ENCODE data around the gene UBL5. TPM values are rescaled to one million over a fixed set of nuclear protein-coding genes. Genes with fewer than 3 reads are reported as not detected.

Gene UBL5
- total RNA-seq, 1 donor from 2014 or later = 97.4 TPM

GRCh38 chr19:9877780-9878510 lies 50.2 kb downstream of the UBL5 start:
- DNase-seq (ENCODE audit: low spot score in 2 of 2) (no peak), FAIRE-seq (no peak)

GRCh38 chr19:9878511-9879196 lies 50.9 kb downstream of the UBL5 start:
- FAIRE-seq (no peak), DNase-seq (ENCODE audit: low spot score in 2 of 2) (no peak)

Small RNA genes within 50 kb of the gene (small RNA-seq; reads per million reads assigned to genes)
- gene RF00156 = not detected

Other genes starting within 250 kb of the UBL5 start
- gene ZNF121, start 243.4 kb upstream of the UBL5 start, total RNA-seq = 106 TPM
- 39.5 TPM for gene ZNF561, start 206.7 kb upstream of the UBL5 start, total RNA-seq
- gene ZNF562, start 152.8 kb upstream of the UBL5 start, total RNA-seq = 87.2 TPM
- 17.1 TPM for gene ZNF846, start 59.2 kb upstream of the UBL5 start, total RNA-seq
- 6.5 TPM for gene FBXL12, start 8.8 kb upstream of the UBL5 start, total RNA-seq
- gene PIN1, start 7.4 kb downstream of the UBL5 start, total RNA-seq = 67.3 TPM
- 86.4 TPM for gene OLFM2, start 108.6 kb downstream of the UBL5 start, total RNA-seq
- 0.82 TPM for gene COL5A3, start 182.6 kb downstream of the UBL5 start, total RNA-seq
- gene RDH8, start 185.6 kb downstream of the UBL5 start, total RNA-seq = not detected

Data from frontal cortex (tissue), 4 donors.